ENCODE results near the gene KCNK13. TPM values are rescaled to one million over a fixed set of nuclear protein-coding genes. Genes with fewer than 3 reads are reported as not detected.

KCNK13 gene
- total and polyA plus RNA-seq, 2 of the 4 experiments (the other 2 are of a cell fraction) = not detected

- no peaks in the 10 kb centered on the region for H3K79me1 ChIP-seq (ENCODE audit: low read depth in 1 of 2, low read length in 2 of 2)
- no peaks in the 10 kb centered on the region; the same call in 1 of the 2 replicates for H3K4me1 ChIP-seq (ENCODE audit: control insufficient read depth, insufficient read depth, low read length)
- no peak overlapping the region for H3K56ac ChIP-seq (ENCODE audit: extremely low read depth, insufficient read depth, low read length)
- no peak overlapping the region for H3K14ac ChIP-seq (replicated peaks; ENCODE audit: low read depth, low read length)
- H3K27ac ChIP-seq (ENCODE audit: insufficient read depth, low read length) = no peak overlapping the region
- no peaks in the 10 kb centered on the region for H3K9me3 ChIP-seq (ENCODE audit: control insufficient read depth, insufficient read depth, low read length)
- no peak overlapping the region; the same call in 1 of the 2 replicates for H4K91ac ChIP-seq (ENCODE audit: insufficient read depth, low read depth, low read length)
- H3K18ac ChIP-seq (ENCODE audit: low read depth, low read length) = peak overlapping the region; percentile 52; the same call in 1 of the 2 replicates
- BruUV-seq (replicated peaks) = no TSS peak
- dilution Hi-C loops (cut with HindIII; ENCODE audit: low sequenced_read_pairs, unreplicated experiment) = no loop called here
- H3K9me1 ChIP-seq (ENCODE audit: insufficient read depth, low read length) = no peaks in the 10 kb centered on the region
- no peak overlapping the region for H2BK20ac ChIP-seq (ENCODE audit: low read depth, low read length)
- ATAC-seq (ENCODE audit: low read depth) = peak; percentile 48; the same call in 1 of the 2 replicates
- no peak overlapping the region for H3K9ac ChIP-seq (ENCODE audit: low read depth, low read length)
- H2AK9ac ChIP-seq (replicated peaks; ENCODE audit: low read depth, low read length, poor library complexity) = no peak overlapping the region
- peaks cover 8% of the 10 kb centered on the region; the same call in 1 of the 2 replicates for H3K27me3 ChIP-seq (ENCODE audit: control insufficient read depth, insufficient read depth, low read length)
- H2BK15ac ChIP-seq (ENCODE audit: low read depth, low read length) = no peak overlapping the region; the same call in 2 of the 3 replicates
- H3K4ac ChIP-seq (ENCODE audit: low read depth, low read length) = no peak overlapping the region
- H3K4me3 ChIP-seq (ENCODE audit: insufficient read depth, low read depth, low read length) = no peak overlapping the region
- no peak overlapping the region for H2BK120ac ChIP-seq (ENCODE audit: low read depth, low read length)
- H4K5ac ChIP-seq (ENCODE audit: low read depth, low read length) = no peak overlapping the region
- TF ChIP-seq CEBPB (IDR thresholded peaks at IDR 0.05; ENCODE audit: low read depth, low read length) (peak; percentile 89), ELK1 (IDR thresholded peaks at IDR 0.05; ENCODE audit: borderline replicate concordance, low read depth, low read length) (no peak)
- no peak overlapping the region for H4K8ac ChIP-seq (ENCODE audit: low read depth in 2 of 2, low read length in 2 of 2)
- peak overlapping the region; percentile 31; the same call in 1 of the 2 replicates for H3K4me2 ChIP-seq (ENCODE audit: low read depth, low read length)
- no peaks in the 10 kb centered on the region for H3K36me3 ChIP-seq (ENCODE audit: control insufficient read depth, insufficient read depth, low read length)
- no peaks in the 10 kb centered on the region for H4K20me1 ChIP-seq (ENCODE audit: insufficient read depth, low read length)
- intact Hi-C loops (cut with micrococcal nuclease) = no loop called here
- peak overlapping the region; percentile 79 for H2BK5ac ChIP-seq (ENCODE audit: low read depth, low read length, poor library complexity, severe bottlenecking)
- H3K23ac ChIP-seq (ENCODE audit: low read depth, low read length) = no peak overlapping the region
- no CpG with 5 or more reads among the region's 4 CpGs for WGBS, 2 experiments (ENCODE audit: extremely low coverage in 2 of 2, insufficient read length in 1 of 2)
- peak; percentile 69 for DNase-seq
- no peak overlapping the region for H2AK5ac ChIP-seq (ENCODE audit: low read depth, low read length)
- POLR2A ChIA-PET (ENCODE audit: unreplicated experiment) = no interaction called here
- H2AFZ ChIP-seq (replicated peaks; ENCODE audit: low read length, poor library complexity) = no peak overlapping the region
- CTCF ChIA-PET = no interaction called here
- in situ Hi-C loops (cut with MboI; ENCODE audit: low sequenced_read_pairs) = no loop called here
These were observed 106.8 kb downstream of the KCNK13 start for GRCh38 chr14:90168425-90169105.
